OCI-LY7 (cell line): ENCODE data around the gene BICDL2. TPM values are rescaled to one million over a fixed set of nuclear protein-coding genes. Genes with fewer than 3 reads are reported as not detected.

Source experiments
- BruUV-seq: library from RNA; stranded (reverse); fragments of 400-500 nt; replicated peaks from 2 replicates; lab custom pipeline; 2021; lab: Mats Ljungman, UMichigan
- CTCF ChIA-PET: fragments of 300-600 bp; sonication (Branson Sonifier 250); formaldehyde crosslinking; loops from one replicate; lab custom pipeline; 2022; ENCODE audit warnings: antibody characterized with exemption; ENCODE audit not compliant: unreplicated experiment; lab: Charles Lee
- POLR2A ChIA-PET: fragments of 300-600 bp; sonication (Branson Sonifier 250); formaldehyde crosslinking; loops from one replicate; lab custom pipeline; 2022; ENCODE audit warnings: antibody characterized with exemption; lab: Charles Lee
- DNase-seq: peaks from one replicate; pipeline ENCODE4 v3.0.0-alpha.2; 2015; ENCODE audit warnings: low spot score
- H2AFZ ChIP-seq: fragments of 200-600 bp; sonication (generic), shearing (Covaris generic); 2 replicates; pipeline ENCODE4 v1.6.1; 2014; ENCODE audit warnings: mild to moderate bottlenecking, antibody characterized with exemption, low read length, moderate library complexity
- H3K27ac ChIP-seq: fragments of 200-600 bp; sonication (generic); 2 replicates; pipeline ENCODE4 v1.5.1; 2014; ENCODE audit warnings: mixed run types, low read depth, mild to moderate bottlenecking, moderate library complexity, low read length, inconsistent platforms; ENCODE audit not compliant: poor library complexity, severe bottlenecking
- H3K36me3 ChIP-seq: fragments of 200-600 bp; sonication (generic); 2 replicates; pipeline ENCODE4 v1.6.1; 2014; ENCODE audit warnings: mild to moderate bottlenecking, antibody characterized with exemption, low read length, moderate library complexity, mixed read lengths; ENCODE audit not compliant: insufficient read depth
- H3K4me1 ChIP-seq: fragments of 200-600 bp; sonication (generic); 2 replicates; pipeline ENCODE4 v1.5.1; 2014; ENCODE audit warnings: mild to moderate bottlenecking, low read length; ENCODE audit not compliant: insufficient read depth, poor library complexity, severe bottlenecking
- H3K4me2 ChIP-seq: fragments of 200-600 bp; sonication (generic); 2 replicates; pipeline ENCODE4 v1.6.1; 2014; ENCODE audit warnings: mild to moderate bottlenecking, low read length
- H3K4me3 ChIP-seq: fragments of 200-600 bp; sonication (generic); 2 replicates; pipeline ENCODE4 v1.5.1; 2014; ENCODE audit warnings: mild to moderate bottlenecking, low read depth, low read length; ENCODE audit not compliant: poor library complexity, severe bottlenecking
- H3K79me2 ChIP-seq: fragments of 200-600 bp; sonication (generic); 2 replicates; pipeline ENCODE4 v1.6.1; 2016; ENCODE audit warnings: low read depth, mild to moderate bottlenecking, low read length, moderate library complexity, mixed read lengths; ENCODE audit not compliant: insufficient read depth
- H3K9me2 ChIP-seq: fragments of 200-600 bp; sonication (generic); 2 replicates; pipeline ENCODE4 v1.6.1; 2016; ENCODE audit warnings: mild to moderate bottlenecking, low read length, mixed read lengths; ENCODE audit not compliant: insufficient read depth
- H3K9me3 ChIP-seq: fragments of 200-600 bp; sonication (generic); 2 replicates; pipeline ENCODE4 v1.6.1; 2014; ENCODE audit warnings: mild to moderate bottlenecking, mixed run types, low read length, mixed read lengths
- H4K20me1 ChIP-seq: fragments of 200-600 bp; sonication (generic); 2 replicates; pipeline ENCODE4 v1.6.1; 2014; ENCODE audit warnings: mild to moderate bottlenecking, antibody characterized with exemption, low read length, moderate library complexity, mixed read lengths; ENCODE audit not compliant: insufficient read depth
- EZH2phosphoT487 ChIP-seq: fragments of 200-600 bp; sonication (generic); IDR thresholded peaks from 2 replicates; pipeline ENCODE4 v1.6.1; 2018; ENCODE audit warnings: low read depth, borderline replicate concordance, mild to moderate bottlenecking, mixed run types, antibody characterized with exemption, low read length, moderate library complexity, mixed read lengths
- intact Hi-C: fragments of 100-400 bp; cut with micrococcal nuclease; formaldehyde crosslinking; loops from one replicate; pipeline ENCODE4 v1.10.0; 2022; ENCODE audit not compliant: unreplicated experiment
- total RNA-seq, 2 experiments: library from RNA; depleted of rRNA in 1 of 2; stranded (reverse); fragments of >200 nt in 1 of 2; shearing (Covaris generic) in 1 of 2; gene quantifications; 2 replicates each; pipeline ENCODE4 v1.2.3, GENCODE V29; 2014 to 2022
- TF ChIP-seq, protein P1 (sequence below): fragments of 200-600 bp; sonication (generic); conservative IDR thresholded peaks from 2 replicates; pipeline ENCODE4 v1.5.1; 2014; ENCODE audit warnings: mild to moderate bottlenecking, antibody characterized with exemption, low read length, moderate library complexity, mixed read lengths

Gene BICDL2
- total RNA-seq, 2 experiments from 2014 or later, result not detected

GRCh38 chr16:3017794-3018506 is 18.8 kb downstream of the BICDL2 start, which contains the start of gene CLDN6:
Gene CLDN6, minus strand, starts transcription at chr16:3018183. Its CDS starts 2,162 bp downstream, at chr16:3016021.
- POLR2A ChIA-PET, result no interaction called here
- no peaks in the 10 kb centered on the region for H4K20me1 ChIP-seq
- no peak within 1 kb of the TSS for H3K4me3 ChIP-seq
- no peak within 1 kb of the TSS for H3K27ac ChIP-seq
- H3K79me2 ChIP-seq, result no peaks in the 10 kb centered on the region
- no peak for TF ChIP-seq EZH2phosphoT487
- TF ChIP-seq, protein P1, sequence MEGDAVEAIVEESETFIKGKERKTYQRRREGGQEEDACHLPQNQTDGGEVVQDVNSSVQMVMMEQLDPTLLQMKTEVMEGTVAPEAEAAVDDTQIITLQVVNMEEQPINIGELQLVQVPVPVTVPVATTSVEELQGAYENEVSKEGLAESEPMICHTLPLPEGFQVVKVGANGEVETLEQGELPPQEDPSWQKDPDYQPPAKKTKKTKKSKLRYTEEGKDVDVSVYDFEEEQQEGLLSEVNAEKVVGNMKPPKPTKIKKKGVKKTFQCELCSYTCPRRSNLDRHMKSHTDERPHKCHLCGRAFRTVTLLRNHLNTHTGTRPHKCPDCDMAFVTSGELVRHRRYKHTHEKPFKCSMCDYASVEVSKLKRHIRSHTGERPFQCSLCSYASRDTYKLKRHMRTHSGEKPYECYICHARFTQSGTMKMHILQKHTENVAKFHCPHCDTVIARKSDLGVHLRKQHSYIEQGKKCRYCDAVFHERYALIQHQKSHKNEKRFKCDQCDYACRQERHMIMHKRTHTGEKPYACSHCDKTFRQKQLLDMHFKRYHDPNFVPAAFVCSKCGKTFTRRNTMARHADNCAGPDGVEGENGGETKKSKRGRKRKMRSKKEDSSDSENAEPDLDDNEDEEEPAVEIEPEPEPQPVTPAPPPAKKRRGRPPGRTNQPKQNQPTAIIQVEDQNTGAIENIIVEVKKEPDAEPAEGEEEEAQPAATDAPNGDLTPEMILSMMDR, result peak; percentile 65
- no peaks in the 10 kb centered on the region for H3K36me3 ChIP-seq
- H3K9me3 ChIP-seq, result no peaks in the 10 kb centered on the region
- H3K9me2 ChIP-seq, result no peaks in the 10 kb centered on the region
- H2AFZ ChIP-seq, result no peak within 1 kb of the TSS
- peak within 1 kb of the TSS; percentile 37 for H3K4me2 ChIP-seq
- intact Hi-C loops, result no loop called here
- BruUV-seq, result no TSS peak
- DNase-seq, result peak; percentile 15
- CTCF ChIA-PET, result no interaction called here
- H3K4me1 ChIP-seq, result peaks cover 34% of the 10 kb centered on the region

GRCh38 chr16:3017344-3017743 is 19.4 kb downstream of the BICDL2 start:
- TF ChIP-seq EZH2phosphoT487, result no peak
- TF ChIP-seq, protein P1, result no peak
- Histone ChIP-seq H2AFZ (no peak overlapping the region), H4K20me1 (no peaks in the 10 kb centered on the region), H3K27ac (no peak overlapping the region), H3K36me3 (no peaks in the 10 kb centered on the region), H3K9me2 (no peaks in the 10 kb centered on the region), H3K79me2 (no peaks in the 10 kb centered on the region), H3K4me1 (peaks cover 28% of the 10 kb centered on the region), H3K4me2 (no peak overlapping the region), H3K9me3 (no peaks in the 10 kb centered on the region), H3K4me3 (no peak overlapping the region)
- BruUV-seq, result no TSS peak
- ChIA-PET POLR2A (no interaction called here), CTCF (no interaction called here)
- intact Hi-C loops, result no loop called here
- no peak for DNase-seq

DNA sequence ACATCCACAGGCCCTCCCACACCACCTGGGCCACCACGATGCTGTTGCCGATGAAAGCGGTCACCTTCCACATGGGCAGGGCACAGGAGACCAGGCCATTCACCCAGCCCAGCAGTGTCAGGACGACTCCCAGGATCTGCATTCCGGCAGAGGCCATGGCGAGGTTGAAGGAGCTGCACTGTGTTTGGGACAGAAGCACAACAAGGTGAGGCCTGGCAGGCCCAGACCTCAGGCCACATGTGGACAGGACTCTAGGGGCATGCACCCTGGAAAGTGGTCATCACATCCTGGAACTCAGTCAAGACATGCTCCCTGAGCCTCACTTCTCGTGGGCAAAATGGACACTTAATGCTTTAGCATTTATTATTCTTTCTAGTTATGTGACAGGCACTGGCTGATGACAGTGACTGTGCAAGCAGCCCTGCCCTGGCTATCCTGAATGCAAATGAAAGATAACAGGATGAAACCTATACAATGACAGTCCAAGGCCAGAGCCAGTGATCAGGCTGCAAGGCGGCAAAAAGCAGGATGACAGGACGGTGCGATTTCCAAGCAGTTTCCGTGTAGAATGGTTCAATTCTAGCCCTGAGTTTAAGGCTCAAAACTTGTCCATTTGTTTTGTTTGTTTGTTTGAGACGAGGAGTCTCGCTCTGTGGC is 20.8 kb downstream of the BICDL2 start:
- Histone ChIP-seq H3K9me3 (no peaks in the 10 kb centered on the region), H3K4me3 (no peak overlapping the region), H3K4me2 (no peak overlapping the region), H2AFZ (no peak overlapping the region), H3K79me2 (no peaks in the 10 kb centered on the region), H3K36me3 (no peaks in the 10 kb centered on the region), H3K4me1 (peaks cover 14% of the 10 kb centered on the region), H3K27ac (no peak overlapping the region), H3K9me2 (no peaks in the 10 kb centered on the region), H4K20me1 (no peaks in the 10 kb centered on the region)
- CTCF ChIA-PET, result no interaction called here
- POLR2A ChIA-PET, result no interaction called here
- intact Hi-C loops, result no loop called here
- BruUV-seq, result no TSS peak
- TF ChIP-seq, protein P1, result no peak
- TF ChIP-seq EZH2phosphoT487, result no peak
- DNase-seq, result no peak
